K562 (cell line): ENCODE data around the gene RAD51AP2. TPM values are rescaled to one million over a fixed set of nuclear protein-coding genes. Genes with fewer than 3 reads are reported as not detected.

ENCODE experiments used
- ATAC-seq: fragments of 200-7000 bp; cut with Tn5 transposase; 3 replicates; pipeline ENCODE4 v1.9.1; 2020; ENCODE audit warnings: moderate library complexity
- BruUV-seq: library from RNA; stranded (reverse); fragments of 400-500 nt; replicated peaks from 2 replicates; lab custom pipeline; 2021; lab: Mats Ljungman, UMichigan
- CTCF ChIA-PET: fragments of 300-600 bp; formaldehyde crosslinking; extraction: SDS; loops from one replicate; lab custom pipeline; 2021; ENCODE audit warnings: low intra/inter-chr PET ratio; lab: Yijun Ruan, JAX
- POLR2A ChIA-PET: fragments of 300-600, 350-650 bp; sonication (Branson Sonifier 250); formaldehyde crosslinking; extraction: SDS; loops from one replicate; lab custom pipeline; 2021; ENCODE audit warnings: antibody characterized with exemption, inconsistent platforms; lab: Yijun Ruan, JAX
- DNase-seq, 4 experiments: peaks; one replicate each; pipeline versions ENCODE4 v3.0.0 to v3.0.0-alpha.2; 2011 to 2018; ENCODE audit warnings: low spot score in 3 of 4, mixed read lengths in 3 of 4; ENCODE audit errors: extremely low read depth in 1 of 4
- FAIRE-seq: peaks from 2 replicates; lab custom pipeline; 2011; peaks lifted over from hg19 to GRCh38; lab: Jason Lieb, UNC
- H2AFZ ChIP-seq: 2 replicates; pipeline ENCODE4 v1.6.0; 2011; ENCODE audit warnings: low read depth, low read length, control low read depth, inconsistent platforms
- H3K27ac ChIP-seq: fragments of 200-600 bp; 3 replicates; pipeline ENCODE4 v1.8.0; 2011; ENCODE audit warnings: low read depth, mild to moderate bottlenecking, control low read depth, inconsistent platforms, low read length, moderate library complexity, mixed read lengths; ENCODE audit errors: extremely low read depth
- H3K27me3 ChIP-seq, 2 experiments: fragments of 300-600 bp in 1 of 2; 2 replicates in 1 of 2; 3 replicates in 1 of 2; pipeline versions ENCODE4 v1.6.0 to v1.8.0; 2011; ENCODE audit warnings: inconsistent platforms in 2 of 2, low read length in 2 of 2, mild to moderate bottlenecking in 1 of 2, mixed read lengths in 1 of 2, moderate library complexity in 1 of 2; ENCODE audit not compliant: control insufficient read depth in 2 of 2, insufficient read depth in 2 of 2
- H3K36me3 ChIP-seq: fragments of 300-600 bp; 3 replicates; pipeline ENCODE4 v1.8.0; 2011; ENCODE audit warnings: mild to moderate bottlenecking, low read length, inconsistent platforms; ENCODE audit not compliant: control insufficient read depth, insufficient read depth
- H3K4me1 ChIP-seq, 2 experiments: fragments of 200-600 bp in 1 of 2; replicated peaks in 1 of 2; 2 replicates in 1 of 2; 3 replicates in 1 of 2; pipeline versions ENCODE4 v1.5.1 to v1.8.0; 2011; ENCODE audit warnings: inconsistent platforms in 2 of 2, low read length in 2 of 2, mild to moderate bottlenecking in 1 of 2, mixed read lengths in 1 of 2, moderate library complexity in 1 of 2; ENCODE audit not compliant: control insufficient read depth in 2 of 2, insufficient read depth in 2 of 2
- H3K4me2 ChIP-seq: 2 replicates; pipeline ENCODE4 v1.6.1; 2011; ENCODE audit warnings: low read length, control low read depth, inconsistent platforms, mixed read lengths; ENCODE audit not compliant: insufficient read depth
- H3K4me3 ChIP-seq: fragments of 200-600 bp; sonication (generic), shearing (Covaris generic); 2 replicates; pipeline ENCODE4 v1.5.1; 2016; ENCODE audit warnings: control low read depth, inconsistent platforms
- H3K79me2 ChIP-seq: fragments of 200-600 bp; 3 replicates; pipeline ENCODE4 v1.8.0; 2011; ENCODE audit warnings: low read length, inconsistent platforms; ENCODE audit not compliant: control insufficient read depth, insufficient read depth
- H3K9ac ChIP-seq, 2 experiments: 2 replicates each; pipeline versions ENCODE4 v1.6.0 to v1.6.1; 2011; ENCODE audit warnings: low read depth in 2 of 2, low read length in 2 of 2, control low read depth in 1 of 2, inconsistent platforms in 1 of 2, mild to moderate bottlenecking in 1 of 2, mixed read lengths in 1 of 2; ENCODE audit not compliant: insufficient read depth in 1 of 2
- H3K9me1 ChIP-seq: one replicate; pipeline ENCODE4 v1.6.0; 2011; ENCODE audit warnings: inconsistent platforms, mild to moderate bottlenecking, low read length, moderate library complexity; ENCODE audit not compliant: control insufficient read depth, insufficient read depth
- H3K9me3 ChIP-seq: replicated peaks from 2 replicates; pipeline ENCODE4 v1.5.1; 2011; ENCODE audit warnings: low read depth, low read length, inconsistent platforms; ENCODE audit not compliant: control insufficient read depth, insufficient read depth
- H4K20me1 ChIP-seq: replicated peaks from 2 replicates; pipeline ENCODE4 v1.6.1; 2011; ENCODE audit warnings: low read length, inconsistent platforms, mixed read lengths; ENCODE audit not compliant: control insufficient read depth, insufficient read depth
- ARID1B ChIP-seq: fragments of 450-650 bp; IDR thresholded peaks from 2 replicates; pipeline ENCODE4 v1.6.1; 2016; ENCODE audit warnings: antibody characterized with exemption, mild to moderate bottlenecking, inconsistent platforms
- E2F3 ChIP-seq: fragments of 250-450 bp; sonication (Bioruptor Pico); IDR thresholded peaks from 2 replicates; pipeline ENCODE4 v1.4.0; 2020; ENCODE audit warnings: mild to moderate bottlenecking
- EP400 ChIP-seq: fragments of 450-650 bp; IDR thresholded peaks from 2 replicates; pipeline ENCODE4 v1.6.1; 2017; ENCODE audit warnings: antibody characterized with exemption, mild to moderate bottlenecking, moderate library complexity
- ESRRA ChIP-seq: fragments of 450-650 bp; IDR thresholded peaks from 2 replicates; pipeline ENCODE4 v1.6.1; 2014; ENCODE audit warnings: low read depth, mild to moderate bottlenecking, moderate library complexity, borderline replicate concordance
- FOSL1 ChIP-seq: fragments of 200-800 bp; sonication (Bioruptor generic); conservative IDR thresholded peaks from 2 replicates; pipeline ENCODE4 v1.6.1; 2016; ENCODE audit warnings: missing genetic modification characterization, missing compliant biosample characterization
- FOXK2 ChIP-seq, 2 experiments: fragments of 450-650 bp; IDR thresholded peaks in 1 of 2; conservative IDR thresholded peaks in 1 of 2; 2 replicates each; pipeline ENCODE4 v1.6.1; 2016; ENCODE audit warnings: low read depth in 2 of 2, mild to moderate bottlenecking in 1 of 2
- KLF6 ChIP-seq: fragments of 250-450 bp; sonication (Bioruptor Pico); IDR thresholded peaks from 2 replicates; pipeline ENCODE4 v1.4.0; 2020; ENCODE audit warnings: mild to moderate bottlenecking, moderate library complexity, borderline replicate concordance
- MAFK ChIP-seq: IDR thresholded peaks from 2 replicates; pipeline ENCODE4 v1.6.1; 2011; ENCODE audit warnings: low read length, improper control_type of control experiment
- PYGO2 ChIP-seq: fragments of 450-650 bp; IDR thresholded peaks from 2 replicates; pipeline ENCODE4 v1.6.1; 2016; ENCODE audit warnings: mild to moderate bottlenecking, missing genetic modification characterization, moderate library complexity, missing compliant biosample characterization
- SAFB2 ChIP-seq: fragments of 200-400 bp; formaldehyde crosslinking; IDR thresholded peaks from 2 replicates; pipeline ENCODE4 v1.6.1; 2018; ENCODE audit warnings: borderline replicate concordance, low read length, low read depth, moderate library complexity; ENCODE audit not compliant: severe bottlenecking
- SMARCA4 ChIP-seq: fragments of 450-650 bp; IDR thresholded peaks from 2 replicates; pipeline ENCODE4 v1.6.1; 2016
- TCF3 ChIP-seq: sonication (generic); formaldehyde crosslinking; IDR thresholded peaks from 2 replicates; pipeline ENCODE4 v1.4.0; 2020; ENCODE audit warnings: mild to moderate bottlenecking, missing genetic modification reagents
- TRIM28 ChIP-seq: fragments of 450-650 bp; IDR thresholded peaks from 2 replicates; pipeline ENCODE4 v1.6.1; 2017
- ZBTB11 ChIP-seq, 3 experiments: fragments of 200-800 bp in 1 of 3; fragments of 250-450 bp in 1 of 3; fragments of 450-650 bp in 1 of 3; sonication (Bioruptor Pico) in 1 of 3; sonication (Bioruptor generic) in 1 of 3; formaldehyde crosslinking in 1 of 3; IDR thresholded peaks; 2 replicates each; pipeline versions ENCODE4 v1.6.1 to v1.8.0; 2016 to 2022; ENCODE audit warnings: mild to moderate bottlenecking in 2 of 3, missing genetic modification characterization in 2 of 3, missing compliant biosample characterization in 1 of 3, moderate library complexity in 1 of 3
- ZNF766 ChIP-seq: fragments of 200-800 bp; sonication (Bioruptor generic); conservative IDR thresholded peaks from 2 replicates; pipeline ENCODE4 v1.6.1; 2016; ENCODE audit warnings: missing genetic modification characterization, missing compliant biosample characterization
- WGBS: fragments of 100-300 bp; shearing (Covaris generic); methylation state at CpG from one replicate; pipeline ENCODE4 v1.1.6; 2016; ENCODE audit warnings: low coverage, mixed read lengths; ENCODE audit not compliant: insufficient coverage; ENCODE audit errors: missing lambda C conversion rate; 5-methylcytosine and 5-hydroxymethylcytosine counted together
- in situ Hi-C: fragments of 300-500 bp; cut with MboI; formaldehyde crosslinking; loops from 4 replicates; pipeline ENCODE4 v1.15.0; 2018; ENCODE audit warnings: inconsistent platforms, mixed read lengths
- intact Hi-C: fragments of 100-400 bp; cut with micrococcal nuclease; formaldehyde crosslinking; loops from 2 replicates; pipeline ENCODE4 v1.14.2; 2022
- polyA plus RNA-seq, 8 experiments: library from polyadenylated mRNA; depleted of rRNA in 4 of 8; stranded (reverse) in 5 of 8; unstranded in 3 of 8; fragments of >200 nt; fragmentation: Nextera tagmentation in 2 of 8; fragmentation: Illumina TruSeq in 1 of 8; extraction: Ambion mirVana in 2 of 8; extraction: Trizol in 1 of 8; gene quantifications; 2 replicates each; pipeline versions ENCODE4 v1.2.1 to v1.2.3, GENCODE V29; 2011 to 2014; ENCODE audit warnings: inconsistent platforms in 1 of 8, missing spikeins in 1 of 8
- total RNA-seq, 7 experiments: library from RNA; depleted of rRNA in 6 of 7; stranded (reverse); fragments of >200 nt in 6 of 7; fragmentation: Illumina TruSeq in 2 of 7; extraction: Trizol in 2 of 7; gene quantifications; 2 replicates each; pipeline versions ENCODE4 v1.2.1 to v1.2.3, GENCODE V29; 2011 to 2021; ENCODE audit warnings: low replicate concordance in 1 of 7

The RAD51AP2 gene
- total and polyA plus RNA-seq, 9 of the 15 experiments (the other 6 are each of a cell fraction or from before 2014, with no cell fraction given) = 0.01 to 0.04 (median 0.04) TPM; not detected in 6

GRCh38 chr2:17506736-17507616, 11.3 kb downstream of the RAD51AP2 start:
- peak overlapping the region; percentile 96 for H2AFZ ChIP-seq
- peak overlapping the region; percentile 64 for H3K27ac ChIP-seq
- 4% methylated on average over 2 of the region's 2 CpGs for WGBS
- no peaks in the 10 kb centered on the region for H3K27me3 ChIP-seq
- BruUV-seq = no TSS peak
- ATAC-seq (peak; percentile 79), DNase-seq (peak in 2 of 4 experiments; percentile 41 to 44), FAIRE-seq (peak; percentile 68)
- no peaks in the 10 kb centered on the region for H3K36me3 ChIP-seq
- CTCF ChIA-PET = no interaction called here
- H3K4me1 ChIP-seq = peaks cover 0 to 12% of the 10 kb centered on the region in 2 experiments; a peak in 2 of 5 replicates
- H3K9ac ChIP-seq = peak overlapping the region in 1 of 2 experiments; percentile 22; a peak in 2 of 4 replicates
- no peaks in the 10 kb centered on the region for H3K9me1 ChIP-seq
- TF ChIP-seq PYGO2 (no peak), EP400 (0 out of 2 replicates have a peak, but pooled peaks have one; percentile 13), ESRRA (peak; percentile 35; the same call in 1 of the 2 replicates), E2F3 (CRISPR knock-in tag) (no peak), FOSL1 (tag) (peak; percentile 51), ZBTB11 (CRISPR knock-in tag; IDR thresholded peaks at IDR 0.05) (no peak), KLF6 (CRISPR knock-in tag) (no peak), ZNF766 (CRISPR knock-in tag) (0 out of 2 replicates have a peak, but pooled peaks have one; percentile 28), SMARCA4 (peak; percentile 39; the same call in 1 of the 2 replicates), SAFB2 (no peak), MAFK (0 out of 2 replicates have a peak, but pooled peaks have one; percentile 11), TCF3 (CRISPR knock-in tag) (0 out of 2 replicates have a peak, but pooled peaks have one; percentile 13), FOXK2 (conservative IDR thresholded peaks at IDR 0.05 in 1 of 2, IDR thresholded peaks at IDR 0.05 in 1 of 2; ENCODE audit: low read depth in 2 of 2) (peak; percentile 63 to 79; a peak in 3 of 4 replicates), ARID1B (peak; percentile 49), TRIM28 (no peak)
- H4K20me1 ChIP-seq = no peaks in the 10 kb centered on the region
- H3K4me3 ChIP-seq = no peak overlapping the region
- H3K4me2 ChIP-seq = peak overlapping the region; percentile 54; the same call in 1 of the 2 replicates
- H3K9me3 ChIP-seq = no peaks in the 10 kb centered on the region
- no peaks in the 10 kb centered on the region for H3K79me2 ChIP-seq
- in situ Hi-C loops (no loop called here), intact Hi-C loops (no loop called here)
- POLR2A ChIA-PET = interaction anchor here (0.7 kb wide), 1 partner anchor 11 kb away, joined by 3 read pairs; the partner anchor contains the start of gene RAD51AP2
